Uterus (tissue), 2 donors: Measurements from ENCODE around the gene MYOZ3.

Source experiments
- CTCF ChIP-seq, 4 experiments: fragments of 200-600 bp in 2 of 4; fragments of 450-650 bp in 2 of 4; sonication (generic) in 2 of 4; IDR thresholded peaks; one replicate each; pipeline ENCODE4 v1.5.1; 2016 to 2019; ENCODE audit warnings: antibody characterized with exemption in 4 of 4, mild to moderate bottlenecking in 2 of 4, moderate library complexity in 1 of 4
- POLR2A ChIP-seq, 2 donors: fragments of 450-650 bp; IDR thresholded peaks; one replicate each; pipeline ENCODE4 v1.6.1; 2016; ENCODE audit warnings: antibody characterized with exemption in 2 of 2, mild to moderate bottlenecking in 1 of 2, moderate library complexity in 1 of 2

- TF ChIP-seq CTCF (IDR thresholded peaks at IDR 0.05) (no peak), POLR2A (IDR thresholded peaks at IDR 0.05) (peak; percentile 22 to 35)
These were observed 34.2 kb upstream of the MYOZ3 start for GRCh38 chr5:150626853-150627276.
